ENCODE measurements around the gene FARS2.
A peak's percentile ranks its signal among the peaks of the same experiment; 100 is the strongest.

The FARS2 gene

DNA sequence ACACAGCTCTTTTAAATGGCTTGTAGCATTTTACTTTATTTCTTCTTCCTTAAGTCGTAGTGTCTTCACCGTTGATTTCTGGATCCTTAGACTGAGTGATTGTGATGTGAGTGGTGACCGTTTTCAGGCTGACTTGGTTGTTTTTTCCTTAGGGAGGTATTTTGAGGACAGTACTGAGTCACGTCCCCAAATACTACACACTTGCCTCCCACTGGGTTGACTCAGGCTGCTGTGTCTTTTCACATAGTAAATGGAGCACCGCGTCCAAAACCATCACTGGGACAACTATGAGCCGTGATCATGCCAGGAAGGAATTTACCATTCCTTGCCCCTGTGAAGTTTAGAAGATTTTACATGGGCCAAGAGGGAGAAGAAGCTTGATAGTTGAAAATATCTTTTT, 174.1 kb downstream of the FARS2 start:
- DNase-seq = peak; percentile 69

DNA sequence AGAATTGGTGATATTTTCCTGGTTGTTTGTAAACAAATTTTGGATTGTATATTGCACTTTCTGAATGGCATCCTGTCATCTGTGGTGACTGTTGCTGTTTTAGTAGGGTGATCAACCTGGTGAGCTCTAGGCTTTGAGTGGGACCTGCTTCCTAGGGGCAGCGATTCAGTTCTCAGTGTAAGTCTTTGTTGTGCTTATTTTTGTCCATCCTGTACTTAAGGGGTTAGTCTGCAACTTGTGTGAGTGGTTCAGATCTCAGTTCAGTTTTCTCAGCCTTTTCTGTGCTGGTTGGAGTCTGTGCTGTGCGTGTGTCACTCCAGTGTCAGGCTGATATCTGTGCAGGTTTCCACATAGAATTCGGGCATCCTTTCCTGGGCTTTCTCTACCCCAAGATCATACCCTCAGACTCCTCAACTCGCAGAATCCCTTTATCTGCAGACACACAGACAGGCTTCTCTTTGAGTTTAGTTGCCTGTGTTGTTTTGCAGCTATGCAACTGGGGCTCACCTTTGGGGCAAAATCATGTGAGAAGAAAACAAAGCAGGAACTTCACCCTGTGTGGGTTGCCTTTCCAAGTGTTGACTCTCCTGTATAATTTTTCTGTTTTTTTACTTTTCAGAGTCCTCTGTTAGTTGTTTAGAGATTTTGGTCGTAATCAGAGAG, 177.7 kb downstream of the FARS2 start:
- no peak for DNase-seq

DNA sequence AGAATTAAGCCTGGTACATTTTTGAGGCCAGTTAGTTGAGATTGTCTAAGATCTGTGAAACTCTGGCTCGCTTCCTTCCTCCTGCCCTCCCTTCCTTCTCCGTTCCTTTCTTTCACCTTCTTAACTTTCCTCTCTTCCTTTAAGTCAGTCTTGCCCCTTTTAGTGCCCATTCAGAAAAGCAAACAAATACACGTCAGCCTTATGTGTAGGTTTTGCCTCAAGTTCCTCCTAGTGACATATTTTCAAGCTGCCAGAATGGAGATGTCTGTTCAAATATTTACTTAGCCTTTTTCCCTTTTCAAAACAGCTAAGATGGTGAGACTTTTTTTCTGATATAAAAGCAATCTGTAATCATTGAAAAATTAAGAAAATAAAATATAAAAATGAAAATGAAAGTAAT, 178.4 kb downstream of the FARS2 start:
- no peak for DNase-seq

DNA sequence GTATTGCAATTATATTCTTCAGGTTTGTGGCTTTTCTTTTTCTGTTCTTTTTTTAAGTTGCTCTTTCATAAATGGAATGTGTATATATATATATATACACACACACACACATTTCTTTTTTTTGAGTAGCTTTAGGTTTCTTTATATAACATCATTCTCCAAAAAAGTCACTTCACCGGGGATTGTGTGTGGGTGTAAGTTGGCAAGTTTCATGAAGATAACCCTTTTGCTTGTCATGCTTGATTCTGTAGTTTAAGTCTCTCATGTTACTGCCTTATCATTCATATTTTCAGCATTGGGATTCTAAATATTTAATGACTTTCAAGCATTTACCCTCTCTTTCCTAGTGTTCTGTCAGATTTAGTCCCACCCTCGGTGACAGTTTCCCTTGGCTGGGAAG, 181.0 kb downstream of the FARS2 start:
- no peak for DNase-seq

DNA sequence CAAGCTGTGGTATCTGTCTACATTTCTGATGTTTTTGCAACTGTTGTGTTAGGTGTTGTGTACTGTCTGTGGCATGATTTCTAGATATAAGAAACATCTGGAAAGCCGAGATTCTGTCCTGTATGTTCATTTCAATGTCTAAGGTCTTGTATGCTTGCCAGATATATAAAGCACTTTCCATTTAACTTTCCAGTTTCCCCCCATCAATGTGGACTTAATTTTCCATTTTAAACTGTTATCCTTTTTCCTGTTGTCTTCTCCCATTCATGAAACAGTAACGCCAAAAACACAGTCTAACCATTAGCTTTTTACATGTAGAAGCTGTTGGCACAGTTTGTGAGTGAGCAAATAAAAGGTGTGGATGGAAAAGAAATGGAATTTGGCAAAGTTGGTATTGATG, 181.6 kb downstream of the FARS2 start:
- no peak for DNase-seq

DNA sequence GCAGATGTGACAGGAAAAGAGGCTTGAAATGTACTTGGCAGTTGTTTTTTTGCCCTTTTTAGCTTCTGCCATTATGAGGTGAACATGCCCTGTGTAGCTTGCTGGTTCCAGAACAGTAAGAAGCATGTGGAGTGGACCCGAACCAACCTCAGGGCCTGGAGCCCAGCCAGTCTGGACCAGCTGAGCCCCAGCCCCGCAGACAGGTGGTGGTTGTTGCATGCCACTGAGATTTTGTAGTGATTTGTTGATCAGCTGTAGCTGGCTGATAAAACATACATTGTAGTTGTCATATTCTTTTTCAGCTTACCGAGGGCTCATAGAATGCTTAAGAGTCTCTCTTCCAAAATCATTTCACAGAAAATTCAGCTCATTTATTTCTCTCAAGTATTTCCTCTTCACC, 182.2 kb downstream of the FARS2 start:
- no peak for DNase-seq

DNA sequence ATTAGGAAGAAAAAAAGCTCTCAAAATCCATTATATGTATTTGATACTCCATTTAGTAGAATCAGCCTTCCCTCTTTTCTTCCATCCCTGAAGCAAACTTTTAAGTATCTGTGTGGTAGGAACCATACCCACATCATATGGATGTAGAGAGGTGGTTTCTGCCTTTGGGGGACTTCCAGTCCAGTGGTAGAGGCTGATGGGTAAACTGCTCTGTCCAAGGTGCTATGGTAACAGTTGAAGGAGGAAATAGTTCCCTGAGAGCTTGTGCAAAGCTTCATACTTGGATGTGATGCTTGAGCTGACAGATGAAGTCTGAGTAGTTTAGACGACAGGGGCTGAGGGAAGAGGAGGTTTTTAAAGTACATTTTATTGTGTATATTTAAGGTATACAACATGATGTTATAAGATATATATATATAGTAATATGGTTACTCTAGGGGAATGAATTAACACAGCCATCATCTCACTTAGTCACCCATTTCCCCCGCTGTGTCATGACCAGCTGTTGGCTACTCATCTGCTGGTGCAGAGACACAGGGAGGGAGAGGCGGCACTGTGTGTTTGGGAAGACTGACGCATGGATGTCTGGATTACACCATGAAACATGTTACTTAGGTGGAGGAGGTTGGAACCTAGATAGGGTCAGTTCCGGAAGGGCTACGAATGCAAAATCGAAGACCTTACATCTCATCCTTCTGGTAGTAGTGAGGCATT, 185.2 kb downstream of the FARS2 start:
- no peak for DNase-seq

DNA sequence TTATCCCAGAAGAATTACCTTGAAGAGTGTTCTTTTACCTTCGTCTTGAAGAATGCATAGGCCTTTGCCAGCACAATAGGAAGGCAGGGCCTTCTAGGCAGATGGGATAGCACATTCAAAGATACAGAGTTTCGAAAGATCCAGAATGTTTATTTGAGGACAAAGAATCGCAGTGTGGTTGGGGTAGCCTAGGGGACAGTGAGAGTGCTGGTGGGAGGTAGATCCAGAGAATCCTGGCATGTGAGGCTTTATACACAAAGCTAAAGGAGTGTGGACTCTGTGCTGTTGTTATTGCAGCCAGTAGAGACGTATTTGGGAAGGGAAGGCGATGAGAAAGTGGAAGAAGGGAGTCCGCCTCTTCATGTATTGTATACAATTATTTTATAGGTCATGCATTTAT, 186.6 kb downstream of the FARS2 start:
- no peak for DNase-seq

DNA sequence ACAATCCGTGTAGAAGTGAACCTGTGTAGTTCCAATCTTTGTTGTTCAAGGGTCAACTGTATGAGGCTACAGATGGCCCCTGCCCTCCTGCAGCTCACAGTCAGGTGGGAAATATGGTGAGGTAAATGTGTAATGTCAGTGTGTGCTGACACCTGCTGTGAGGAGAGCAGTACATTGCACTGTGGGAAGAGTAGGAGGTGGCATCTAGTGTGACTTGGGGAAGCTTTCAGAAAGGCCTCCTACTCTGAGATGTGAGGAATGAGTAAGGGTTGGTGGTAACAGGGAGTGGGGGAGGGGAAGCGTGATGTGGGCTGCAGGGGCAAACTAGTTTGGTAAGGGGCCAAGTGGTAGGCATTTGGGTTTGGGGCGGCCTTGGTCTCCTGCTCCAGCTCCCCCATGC, 188.8 kb downstream of the FARS2 start:
- no peak for DNase-seq

DNA sequence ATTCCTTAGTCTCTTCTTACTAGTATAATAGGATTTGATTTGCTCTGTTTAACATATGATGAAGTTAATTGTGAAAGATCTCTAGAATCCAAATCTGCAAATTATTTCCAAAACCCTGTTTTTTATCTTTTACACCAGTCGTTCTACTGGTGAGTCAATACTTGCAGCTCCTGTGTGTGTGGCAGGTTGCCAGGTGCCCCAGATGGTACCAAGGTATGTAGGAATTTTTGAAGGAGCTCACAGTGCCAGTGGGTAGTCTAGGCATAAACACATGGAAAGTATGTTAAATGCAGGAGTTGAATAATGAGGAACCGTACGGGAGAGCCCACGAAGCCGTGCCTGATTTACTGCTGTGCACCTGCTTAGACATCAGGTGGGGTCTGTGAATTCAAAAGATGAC, 192.2 kb downstream of the FARS2 start:
- no peak for DNase-seq

DNA sequence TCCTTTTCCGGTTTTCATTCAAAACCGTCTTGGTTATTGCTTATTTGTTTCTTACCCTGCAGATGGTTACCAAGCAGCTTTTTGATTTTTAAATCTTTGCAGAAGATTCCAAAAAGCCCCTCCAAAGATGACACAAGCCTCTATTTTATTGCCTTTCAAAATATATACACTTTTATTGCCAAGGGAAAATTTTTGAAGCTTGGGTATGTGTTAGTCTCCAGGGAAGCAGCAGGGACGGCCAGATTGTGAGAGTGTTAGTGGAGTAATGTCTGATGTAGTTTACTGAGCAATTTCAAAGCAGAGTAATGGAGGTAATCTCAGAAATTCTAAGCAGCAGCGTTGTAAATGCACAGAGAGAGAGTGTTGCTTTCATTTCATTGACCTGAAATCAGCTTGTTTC, 193.8 kb downstream of the FARS2 start:
- DNase-seq = no peak

DNA sequence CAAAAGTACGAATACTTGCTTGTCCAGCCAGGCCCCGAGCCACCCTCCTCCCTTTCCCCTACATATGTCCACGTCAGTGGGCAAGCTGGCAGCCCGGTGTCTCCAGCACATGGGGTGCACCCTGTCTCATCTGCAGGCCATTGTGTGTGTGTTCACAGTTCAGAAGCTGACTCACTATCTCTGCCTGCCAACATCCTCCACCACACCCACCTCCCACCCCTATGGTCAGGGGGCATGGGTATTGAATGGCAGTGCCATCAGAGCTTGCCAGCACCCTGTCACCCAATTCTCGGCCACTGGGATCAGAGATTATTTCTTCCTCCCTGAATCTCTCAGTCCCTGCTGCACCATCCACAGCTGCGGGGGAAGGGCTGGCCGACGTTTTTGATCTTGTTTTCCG, 195.7 kb downstream of the FARS2 start:
- no peak for DNase-seq

DNA sequence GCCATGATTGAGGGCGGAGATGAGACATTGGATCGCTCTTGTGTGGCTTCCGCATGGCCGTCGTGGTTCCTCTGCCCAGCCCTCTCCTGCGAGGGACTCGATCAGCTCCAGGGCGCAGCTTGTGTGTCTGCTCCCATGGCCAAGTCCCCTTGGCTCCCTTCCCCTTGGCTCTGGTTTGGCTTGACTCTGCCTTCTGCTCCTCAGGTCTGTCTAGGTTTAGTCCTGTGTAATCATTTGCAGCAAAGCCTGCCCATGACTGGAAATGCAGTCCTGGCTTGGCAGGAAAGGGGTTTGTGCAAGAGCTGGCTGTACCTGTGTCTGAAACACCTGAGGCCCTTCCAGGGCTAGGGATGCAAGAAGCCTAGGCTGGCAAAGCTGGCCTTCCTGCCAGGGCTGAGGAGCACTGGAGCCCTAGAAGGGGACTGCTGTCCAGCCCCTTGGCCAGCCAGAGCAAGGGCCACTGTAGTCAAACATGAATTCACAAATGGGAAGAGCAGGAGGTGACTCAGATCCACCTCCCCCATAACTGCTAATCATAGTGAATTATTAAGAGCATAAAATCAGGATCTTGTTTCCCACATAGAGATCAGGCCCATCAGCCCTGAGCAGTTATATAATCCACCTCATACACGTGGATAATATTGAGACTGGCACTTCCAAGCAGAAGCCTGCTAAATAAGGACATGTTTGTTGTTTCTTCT, 196.8 kb downstream of the FARS2 start:
- DNase-seq = no peak

DNA sequence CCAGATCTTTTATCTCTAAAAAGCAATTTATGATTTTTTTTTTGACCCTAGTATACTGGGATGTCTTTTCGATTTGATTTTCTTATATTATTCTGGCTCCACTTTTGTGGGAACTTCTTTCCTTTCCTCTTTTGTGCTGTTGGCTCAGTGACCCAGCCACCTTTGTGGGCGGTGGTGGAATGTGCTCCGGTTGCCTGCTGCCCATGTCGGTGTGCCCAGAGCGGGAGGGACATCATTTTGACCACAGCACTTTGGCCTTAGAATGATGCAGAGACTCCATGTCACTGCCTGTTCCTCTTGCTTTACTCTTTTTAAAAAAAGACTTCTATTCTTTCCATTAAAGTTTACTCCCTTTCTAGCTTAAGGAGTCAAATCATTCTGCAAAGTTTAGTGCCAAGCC, 198.0 kb downstream of the FARS2 start:
- DNase-seq = no peak

DNA sequence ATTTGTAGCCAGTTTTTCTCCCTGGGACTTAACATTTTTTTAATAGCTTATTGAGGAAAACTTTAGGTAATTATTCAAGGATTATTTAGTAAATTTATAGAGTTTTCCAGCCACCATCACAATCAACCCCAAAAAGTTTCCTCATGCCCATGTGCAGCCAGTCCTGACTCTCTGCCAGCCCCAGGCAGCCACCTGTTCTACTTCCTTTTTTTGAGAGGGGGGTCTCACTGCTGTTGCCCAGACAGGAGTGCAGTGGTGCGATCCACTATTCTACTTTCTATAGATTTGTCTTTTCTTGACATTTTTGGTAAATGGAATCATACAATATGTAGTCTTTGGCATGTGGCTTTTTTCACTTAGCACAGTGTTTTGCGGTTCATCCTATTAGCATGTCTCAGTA, 200.1 kb downstream of the FARS2 start:
- DNase-seq = no peak

DNA sequence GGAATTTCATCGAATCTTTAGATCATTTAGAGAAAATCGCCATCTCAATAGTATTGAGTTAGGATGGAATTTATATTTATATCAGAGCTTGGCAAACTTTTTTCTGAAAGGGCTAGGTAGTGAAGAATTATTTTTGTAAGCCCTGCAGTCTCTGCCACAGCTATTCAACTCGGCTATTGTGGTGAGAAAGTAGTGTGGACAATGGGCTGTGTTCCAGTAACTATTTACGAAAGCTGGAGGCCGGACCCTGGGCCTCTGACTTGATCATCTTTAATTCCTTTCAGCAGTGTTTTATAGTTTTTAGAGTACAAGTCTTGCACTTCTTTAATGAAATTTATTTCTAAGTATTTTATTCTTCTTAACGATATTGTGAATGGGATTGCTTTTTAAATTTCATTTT, 201.5 kb downstream of the FARS2 start:
- no peak for DNase-seq

DNA sequence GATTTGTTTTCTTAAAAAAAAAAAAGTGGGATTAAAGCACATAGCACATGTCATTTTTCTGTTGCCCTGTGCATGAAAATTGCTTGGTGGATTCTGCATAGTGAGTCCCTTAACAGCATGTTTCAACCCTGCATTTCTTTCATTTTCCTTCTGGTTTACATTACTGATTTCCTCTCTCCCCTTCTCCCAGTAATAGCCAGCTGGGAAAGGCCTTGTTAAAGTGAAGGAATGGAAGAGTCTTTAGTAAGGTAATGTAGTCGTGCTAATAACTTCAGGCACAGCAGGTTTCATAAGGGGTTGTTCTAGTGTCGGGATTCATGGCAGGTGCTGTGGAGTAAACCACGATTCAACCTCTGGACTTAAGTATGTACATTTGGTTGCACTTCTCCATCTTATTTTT, 202.4 kb downstream of the FARS2 start:
- DNase-seq = no peak

DNA sequence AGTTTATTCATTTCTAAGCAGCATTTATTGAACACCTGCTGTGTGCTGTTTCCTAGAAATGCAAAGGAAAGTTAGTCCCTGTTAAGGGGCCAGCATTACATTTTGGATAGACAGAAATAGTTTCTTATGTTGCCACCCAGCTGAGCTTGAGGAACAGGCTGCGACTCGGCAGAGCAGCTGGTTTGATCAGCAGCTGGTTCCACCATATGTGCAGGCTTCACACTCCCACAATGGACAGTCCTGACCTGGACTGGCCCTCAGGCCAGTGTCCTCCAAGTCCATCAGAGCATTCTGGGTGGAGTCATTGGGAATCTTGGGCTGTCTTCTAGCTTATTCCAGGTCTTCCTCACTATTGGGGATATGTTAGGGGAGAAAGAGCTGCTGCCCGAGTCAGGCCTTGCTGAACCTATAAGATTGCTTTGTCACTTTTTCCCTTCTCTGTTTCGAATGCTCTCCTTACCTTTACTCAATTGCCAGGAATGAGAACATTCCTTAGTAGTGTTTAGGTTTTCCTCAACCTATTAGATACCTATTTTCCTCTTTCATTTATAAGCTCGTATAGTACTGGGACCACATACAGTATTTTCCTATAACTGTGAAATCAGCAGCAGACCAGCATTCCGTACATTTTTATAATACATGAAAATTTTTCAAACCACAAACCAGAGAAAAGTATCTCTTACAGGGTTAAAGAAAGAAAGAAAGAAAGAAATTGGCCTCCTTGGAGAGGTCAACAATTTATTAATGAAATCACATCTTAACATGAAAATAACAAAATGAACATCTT, 203.0 kb downstream of the FARS2 start:
- DNase-seq = peak; percentile 26

DNA sequence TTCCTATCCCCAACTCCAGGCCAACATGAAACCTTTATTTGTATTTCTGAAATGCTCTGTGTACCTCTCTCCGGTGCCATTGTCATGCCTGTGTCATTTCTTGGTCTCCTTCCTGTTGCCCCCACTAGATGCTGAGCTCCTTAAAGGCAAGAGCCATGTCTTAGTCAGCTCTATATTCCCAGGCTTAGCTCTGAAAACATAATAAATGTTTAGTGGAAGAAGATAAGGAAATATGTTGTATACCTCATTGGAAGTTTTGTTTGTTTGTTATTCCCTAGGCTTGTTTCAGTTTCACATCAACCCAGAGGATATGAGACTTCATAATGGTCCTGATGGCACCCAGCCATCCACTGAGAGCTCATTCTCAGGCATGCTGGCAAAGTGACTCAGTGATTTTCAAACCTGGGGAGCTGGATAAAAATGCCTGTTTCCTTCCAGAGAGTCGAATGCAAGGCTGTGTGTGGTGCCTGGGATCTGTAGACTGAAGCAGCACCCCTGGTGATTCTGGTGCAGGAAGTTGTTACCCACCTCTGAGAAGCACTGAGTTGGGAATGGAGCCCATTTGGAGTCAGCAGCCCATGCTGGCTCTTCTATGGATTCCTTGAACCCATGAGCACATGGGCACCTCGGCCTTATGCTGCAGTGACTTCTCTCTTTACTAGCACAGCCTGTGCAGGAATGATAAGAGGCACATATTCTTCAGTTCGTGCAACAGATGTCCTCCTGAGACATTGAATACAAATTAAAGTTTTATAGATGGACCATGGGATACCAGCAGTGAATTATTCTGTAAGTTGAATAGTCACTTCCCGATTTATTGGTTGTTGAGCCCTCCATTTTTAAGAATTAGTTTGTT, 205.2 kb downstream of the FARS2 start:
- peak; percentile 80 for DNase-seq

DNA sequence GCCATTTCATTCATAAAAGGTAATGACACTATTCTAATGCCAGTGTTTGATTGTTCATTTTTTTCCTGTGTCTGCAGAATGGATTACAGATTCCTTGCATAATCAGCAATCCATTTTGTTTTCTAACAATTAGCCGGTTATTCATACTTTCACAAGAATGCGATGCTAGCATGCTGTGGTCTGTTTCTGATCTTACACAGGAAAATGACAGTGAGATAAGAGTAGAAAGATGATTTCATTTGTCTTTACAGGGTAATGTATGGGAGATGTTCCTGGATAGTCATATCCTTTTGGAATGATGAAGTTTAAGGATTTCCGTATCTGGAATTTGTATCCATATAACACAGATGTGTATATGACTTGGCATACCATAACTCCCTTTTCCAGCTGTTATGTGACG, 207.3 kb downstream of the FARS2 start:
- DNase-seq = peak; percentile 38

DNA sequence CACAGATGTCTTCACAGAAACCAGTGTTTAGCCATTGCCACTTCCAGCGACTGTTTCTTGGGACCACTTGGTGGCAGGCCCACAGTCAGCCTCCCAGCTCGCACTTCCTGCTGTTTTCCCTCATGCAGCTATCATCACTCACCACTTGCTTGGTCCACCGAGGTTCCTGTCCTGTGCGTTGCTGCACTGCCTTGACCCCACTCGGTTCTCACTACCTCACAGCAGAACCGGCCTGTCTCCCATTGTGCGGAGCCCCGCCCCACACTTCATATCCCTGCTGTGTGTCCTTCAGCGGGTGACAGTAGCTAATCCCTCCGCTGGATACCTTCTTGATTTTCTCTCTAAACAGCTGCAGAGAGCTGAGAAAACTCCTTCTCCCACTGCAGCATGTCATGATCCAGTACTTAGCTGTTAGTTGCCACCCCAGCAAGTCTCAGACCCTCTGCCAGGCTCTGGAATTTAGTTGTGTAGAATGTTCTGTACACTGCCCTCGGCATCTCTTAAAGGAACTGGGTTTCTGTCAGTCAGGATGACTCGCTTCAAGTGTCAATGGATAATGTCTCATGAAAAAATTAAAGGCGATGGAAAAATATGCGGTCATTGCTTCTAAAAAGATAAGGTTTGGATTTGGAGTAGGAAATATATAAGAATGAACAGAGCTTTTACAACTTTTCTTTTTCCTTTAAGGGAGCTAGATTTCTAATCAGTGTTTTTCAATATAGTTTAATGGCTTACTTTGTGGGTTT, 208.0 kb downstream of the FARS2 start:
- DNase-seq = no peak

DNA sequence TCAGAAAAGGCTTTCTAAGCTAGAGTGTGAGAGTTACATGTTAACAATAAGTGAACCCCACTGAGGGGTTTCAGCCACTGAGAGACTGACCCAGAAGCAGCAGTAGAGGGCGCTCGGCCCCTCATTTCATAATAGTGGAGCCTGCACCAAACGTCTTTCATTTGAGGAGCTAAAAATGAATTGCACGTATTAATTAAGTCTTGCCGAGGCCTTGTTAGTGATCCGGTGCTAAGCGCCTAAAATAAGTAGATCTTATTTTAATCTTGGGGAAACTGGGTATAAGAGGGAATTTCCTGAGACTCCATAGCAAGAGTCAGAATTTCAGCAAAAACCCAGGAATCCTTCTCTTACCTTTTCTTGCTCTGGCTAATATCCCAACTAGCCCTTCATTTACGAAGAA, 209.7 kb downstream of the FARS2 start:
- DNase-seq = peak; percentile 59
